Colonic mucosa (tissue), 4 donors: ENCODE data around the gene LAMP1. TPM values are rescaled to one million over a fixed set of nuclear protein-coding genes. Genes with fewer than 3 reads are reported as not detected.
"Not testable (repeated sequence)": the region's sequence is repeated elsewhere in the genome, so short reads cannot be mapped to it uniquely, and the experiment has no call there.

Source experiments
- DNase-seq: peaks from one replicate; pipeline ENCODE4 v3.0.0-alpha.2; 2020
- H3K27ac ChIP-seq: fragments of 200-600 bp; one replicate; pipeline ENCODE4 v1.8.0; 2021
- H3K27me3 ChIP-seq: fragments of 200-600 bp; one replicate; pipeline ENCODE4 v1.8.0; 2021
- H3K36me3 ChIP-seq: fragments of 200-600 bp; one replicate; pipeline ENCODE4 v1.8.0; 2021
- H3K4me1 ChIP-seq: fragments of 200-600 bp; one replicate; pipeline ENCODE4 v1.8.0; 2021; ENCODE audit warnings: mild to moderate bottlenecking
- H3K4me3 ChIP-seq: fragments of 200-600 bp; one replicate; pipeline ENCODE4 v1.8.0; 2021
- H3K9ac ChIP-seq, 2 donors: one replicate each; pipeline ENCODE4 v1.7.0; 2013; ENCODE audit warnings: control low read depth in 2 of 2, low read depth in 2 of 2, low read length in 2 of 2
- H3K9me3 ChIP-seq: fragments of 200-600 bp; one replicate; pipeline ENCODE4 v1.8.0; 2021
- CTCF ChIP-seq: fragments of 200-600 bp; IDR thresholded peaks from one replicate; pipeline ENCODE4 v1.8.0; 2022; ENCODE audit warnings: antibody characterized with exemption, mild to moderate bottlenecking
- intact Hi-C: fragments of 100-400 bp; cut with DNase I; formaldehyde crosslinking; loops from one replicate; pipeline ENCODE4 v1.14.1; 2022
- microRNA-seq: library from miRNA; unstranded; fragments of <30 nt; microRNA quantifications from one replicate; pipeline ENCODE4, GENCODE V29; 2019
- total RNA-seq, 2 donors: library from RNA; stranded (reverse); fragmentation: NEBNext Ultra II Directional in 1 of 2; extraction: Animal tissue kit (Norgen Biotek cat#: 25700) in 1 of 2; gene quantifications; one replicate each; pipeline ENCODE4 v1.2.1, GENCODE V29; 2021
- donor health status: healthy.
- donor health status: DM: no; HTN: no; CAD: no.
- donor health status: DM: no; HTN: no; CAD: no.

The LAMP1 gene
- total RNA-seq, 2 donors from 2014 or later = 184 to 226 TPM

- TF ChIP-seq CTCF = no peak
- Histone ChIP-seq H3K27me3 (no peaks in the 10 kb centered on the region), H3K27ac (no peak overlapping the region), H3K9me3 (no peaks in the 10 kb centered on the region), H3K4me1 (no peaks in the 10 kb centered on the region), H3K4me3 (no peak overlapping the region), H3K36me3 (no peaks in the 10 kb centered on the region), H3K9ac (no peak overlapping the region)
- intact Hi-C loops = no loop called here
- no peak for DNase-seq
Measured at GRCh38 chr13:113369881-113370280, 72.8 kb downstream of the LAMP1 start.

- DNase-seq = no peak
- Histone ChIP-seq H3K36me3 (no peaks in the 10 kb centered on the region), H3K4me1 (no peaks in the 10 kb centered on the region), H3K9ac (no peak overlapping the region), H3K4me3 (no peak overlapping the region), H3K9me3 (no peaks in the 10 kb centered on the region), H3K27me3 (no peaks in the 10 kb centered on the region), H3K27ac (no peak overlapping the region)
- intact Hi-C loops = no loop called here
- TF ChIP-seq CTCF = no peak
Measured at GRCh38 chr13:113371061-113371460, 74.0 kb downstream of the LAMP1 start.

GRCh38 chr13:113371701-113372100, 74.7 kb downstream of the LAMP1 start:
- intact Hi-C loops = not testable (repeated sequence)

More at GRCh38 chr13:113371701-113372100, 74.7 kb downstream of the LAMP1 start:
- H3K27ac ChIP-seq, H3K36me3 ChIP-seq, H3K27me3 ChIP-seq, H3K4me1 ChIP-seq, H3K9me3 ChIP-seq, DNase-seq, H3K4me3 ChIP-seq, H3K9ac ChIP-seq: not testable (repeated sequence)

Small RNAs within 50 kb of the gene (microRNA-seq; reads per million reads assigned to microRNA genes)
- not detected for gene MIR8075

Other genes with a start within 250 kb of the LAMP1 start
- under 1 TPM; 0.11 to 0.12 TPM for gene F7, start 191.4 kb upstream of the LAMP1 start, total RNA-seq
- gene F10, start 174.4 kb upstream of the LAMP1 start, total RNA-seq = 1 to 10 TPM; 1.5 to 4.1 TPM
- not detected for gene PROZ, start 138.6 kb upstream of the LAMP1 start, total RNA-seq
- gene PCID2, start 88.6 kb upstream of the LAMP1 start, total RNA-seq = 10 to 100 TPM; 23.4 to 40.2 TPM
- gene CUL4A, start 87.6 kb upstream of the LAMP1 start, total RNA-seq = 10 to 100 TPM; 54.6 to 62.6 TPM
- gene GRTP1, start 66.9 kb downstream of the LAMP1 start, total RNA-seq = 10 to 100 TPM; 58.3 to 58.5 TPM
- gene ADPRHL1, start 156.2 kb downstream of the LAMP1 start, total RNA-seq = 1 to 10 TPM; 4.6 to 6.2 TPM
- gene DCUN1D2, start 193.5 kb downstream of the LAMP1 start, total RNA-seq = 10 to 100 TPM; 14.9 to 20.5 TPM